ENCODE results near the gene SMIM38.

SMIM38 gene

DNA sequence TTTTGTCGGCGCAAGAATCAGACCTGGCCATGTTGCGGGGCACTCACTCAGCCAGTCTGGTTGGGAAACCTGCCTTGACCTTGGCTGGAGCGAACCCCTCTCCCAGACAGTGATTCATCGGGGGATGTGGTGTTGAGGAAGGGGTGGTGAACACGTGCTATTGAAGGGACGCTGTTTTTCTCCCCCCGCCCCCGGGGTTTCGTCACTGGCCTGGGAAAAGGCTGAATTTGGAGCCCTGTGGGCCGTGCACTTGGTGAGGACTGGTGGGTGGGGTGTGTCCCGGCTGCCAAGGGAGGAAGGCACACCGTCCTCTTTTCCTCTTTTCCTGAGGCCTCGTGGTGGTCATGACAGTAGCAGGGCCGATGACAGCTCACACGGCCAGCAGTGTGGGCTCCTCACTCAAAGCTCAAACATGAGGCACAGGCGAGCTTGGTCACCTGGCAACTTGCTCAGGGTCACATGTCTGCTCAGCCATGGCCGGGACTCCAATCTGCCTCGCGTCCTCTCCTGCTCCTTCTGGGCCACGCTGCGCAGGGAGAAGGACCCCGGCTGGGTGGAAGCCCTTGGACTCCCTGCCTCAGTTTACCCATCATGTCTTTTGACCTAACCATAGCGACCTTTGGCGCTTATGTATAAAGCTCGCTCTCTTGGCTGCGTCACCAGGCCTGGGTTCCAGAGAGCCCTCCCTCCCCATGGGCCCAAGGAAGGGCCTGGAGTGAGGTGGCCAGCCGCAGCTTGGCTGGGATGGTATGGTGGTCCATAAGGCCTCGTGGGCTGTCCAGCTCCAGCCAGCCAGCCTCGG lies 49.4 kb downstream of the SMIM38 start:
- Histone ChIP-seq H4K91ac (ENCODE audit: low read depth, low read length, poor library complexity) (no peak overlapping the region), H2BK12ac (ENCODE audit: low read length) (peak overlapping the region; percentile 84), H3K79me1 (ENCODE audit: low read depth, low read length) (no peaks in the 10 kb centered on the region), H2BK15ac (ENCODE audit: low read length) (no peak overlapping the region), H2AK5ac (ENCODE audit: low read depth, low read length) (peak overlapping the region; percentile 77), H2AFZ (ENCODE audit: low read length) (no peak overlapping the region), H3K4me3 (ENCODE audit: low read length in 2 of 2) (no peak overlapping the region), H2BK5ac (ENCODE audit: low read length) (peak overlapping the region; percentile 60), H3K27ac (replicated peaks; ENCODE audit: low read length) (no peak overlapping the region), H3K27me3 (ENCODE audit: control insufficient read depth in 3 of 3, insufficient read depth in 3 of 3, low read depth in 1 of 3, low read length in 3 of 3) (peaks cover 0 to 28% (median 0%) of the 10 kb centered on the region in 3 experiments), H2BK120ac (ENCODE audit: low read depth, low read length) (no peak overlapping the region), H3K36me3 (replicated peaks in 1 of 2; ENCODE audit: control insufficient read depth in 2 of 2, insufficient read depth in 2 of 2, low read length in 2 of 2) (no peaks in the 10 kb centered on the region), H3K4me2 (ENCODE audit: insufficient read depth, low read length, poor library complexity, severe bottlenecking) (no peak overlapping the region), H4K8ac (ENCODE audit: low read depth, low read length) (no peak overlapping the region), H3K18ac (ENCODE audit: low read length) (peak overlapping the region; percentile 80), H3K9me3 (replicated peaks in 1 of 2; ENCODE audit: control insufficient read depth in 2 of 2, insufficient read depth in 1 of 2, low read depth in 1 of 2, low read length in 2 of 2) (peaks cover 0 to 2% of the 10 kb centered on the region in 2 donors), H3K9ac (ENCODE audit: low read depth, low read length, poor library complexity) (no peak overlapping the region), H3K14ac (ENCODE audit: low read length) (no peak overlapping the region), H3K4ac (ENCODE audit: low read length) (no peak overlapping the region), H3K4me1 (ENCODE audit: control insufficient read depth in 2 of 2, insufficient read depth in 1 of 2, low read depth in 1 of 2, low read length in 2 of 2) (peaks cover 5 to 11% of the 10 kb centered on the region in 2 donors), H3K23ac (ENCODE audit: low read depth, low read length, poor library complexity) (peak overlapping the region; percentile 48)
- DNase-seq (ENCODE audit: low spot score) = no peak
- WGBS, 2 donors (ENCODE audit: extremely low coverage in 2 of 2, insufficient read length in 2 of 2, insufficient replicate concordance in 1 of 2) = no CpG with 5 or more reads among the region's 30 CpGs
